Endothelial cell of umbilical vein (primary cell): Measurements from ENCODE around the gene MTG1. TPM values are rescaled to one million over a fixed set of nuclear protein-coding genes. Genes with fewer than 3 reads are reported as not detected.

Experiments used
- BruUV-seq: library from RNA; stranded (reverse); fragments of 400-500 nt; replicated peaks from 2 replicates; lab custom pipeline; 2021; lab: Mats Ljungman, UMichigan
- CTCF ChIA-PET: fragments of 300-600, 350-600 bp; sonication (Branson Sonifier 250); formaldehyde crosslinking; loops from one replicate; lab custom pipeline; 2021; ENCODE audit warnings: antibody characterized with exemption, inconsistent platforms; lab: Charles Lee
- POLR2A ChIA-PET: fragments of 300-600, 350-600 bp; sonication (Branson Sonifier 250); formaldehyde crosslinking; loops from one replicate; lab custom pipeline; 2021; ENCODE audit warnings: antibody characterized with exemption, inconsistent platforms; lab: Charles Lee
- DNase-seq: peaks from one replicate; pipeline ENCODE4 v3.0.0-alpha.2; 2011; ENCODE audit warnings: low read depth, low spot score
- FAIRE-seq: peaks from 2 replicates; lab custom pipeline; 2011; peaks lifted over from hg19 to GRCh38; lab: Jason Lieb, UNC
- H2AFZ ChIP-seq: 2 replicates; pipeline ENCODE4 v1.6.0; 2012; ENCODE audit warnings: low read depth, low read length, control low read depth, inconsistent platforms
- H3K27ac ChIP-seq: 2 replicates; pipeline ENCODE4 v1.5.1; 2011; ENCODE audit warnings: low read depth, mild to moderate bottlenecking, control low read depth, low read length, moderate library complexity; ENCODE audit not compliant: insufficient read depth
- H3K27me3 ChIP-seq, 2 experiments: 2 replicates each; pipeline versions ENCODE4 v1.6.0 to v1.6.1; 2011; ENCODE audit warnings: low read length in 2 of 2, mixed read lengths in 1 of 2; ENCODE audit not compliant: control insufficient read depth in 2 of 2, insufficient read depth in 2 of 2
- H3K36me3 ChIP-seq, 2 experiments: 2 replicates in 1 of 2; 3 replicates in 1 of 2; pipeline ENCODE4 v1.5.1; 2011; ENCODE audit warnings: low read length in 2 of 2, mild to moderate bottlenecking in 1 of 2, moderate library complexity in 1 of 2; ENCODE audit not compliant: control insufficient read depth in 2 of 2, insufficient read depth in 2 of 2; ENCODE audit errors: extremely low read depth in 1 of 2
- H3K4me1 ChIP-seq: 3 replicates; pipeline ENCODE4 v1.5.1; 2011; ENCODE audit warnings: mild to moderate bottlenecking, low read length; ENCODE audit not compliant: control insufficient read depth, insufficient read depth; ENCODE audit errors: extremely low read depth
- H3K4me2 ChIP-seq: 2 replicates; pipeline ENCODE4 v1.6.1; 2011; ENCODE audit warnings: low read length, control low read depth, mixed read lengths; ENCODE audit not compliant: insufficient read depth
- H3K4me3 ChIP-seq, 3 experiments: fragments of 200-600 bp in 1 of 3; sonication (generic), shearing (Covaris generic) in 1 of 3; replicated peaks in 1 of 3; 2 replicates each; pipeline ENCODE4 v1.5.1; 2011 to 2016; ENCODE audit warnings: control low read depth in 3 of 3, low read length in 3 of 3, mild to moderate bottlenecking in 2 of 3, inconsistent platforms in 1 of 3, low read depth in 1 of 3, moderate library complexity in 1 of 3; ENCODE audit not compliant: insufficient read depth in 1 of 3
- H3K79me2 ChIP-seq: 2 replicates; pipeline ENCODE4 v1.6.0; 2012; ENCODE audit warnings: low read length, inconsistent platforms; ENCODE audit not compliant: control insufficient read depth, insufficient read depth
- H3K9ac ChIP-seq: replicated peaks from 2 replicates; pipeline ENCODE3; 2011; ENCODE audit warnings: low read length, control low read depth; ENCODE audit not compliant: insufficient read depth; ENCODE audit errors: extremely low read depth
- H3K9me1 ChIP-seq: replicated peaks from 3 replicates; pipeline ENCODE4 v1.6.0; 2011; ENCODE audit warnings: mild to moderate bottlenecking, low read length; ENCODE audit not compliant: control insufficient read depth, insufficient read depth; ENCODE audit errors: extremely low read depth
- H3K9me3 ChIP-seq: replicated peaks from 2 replicates; pipeline ENCODE4 v1.5.1; 2012; ENCODE audit warnings: low read length, inconsistent platforms; ENCODE audit not compliant: control insufficient read depth, insufficient read depth
- H4K20me1 ChIP-seq: replicated peaks from 2 replicates; pipeline ENCODE3; 2011; ENCODE audit warnings: mild to moderate bottlenecking, low read length; ENCODE audit not compliant: control insufficient read depth, insufficient read depth; ENCODE audit errors: extremely low read depth
- EZH2 ChIP-seq: IDR thresholded peaks from 2 replicates; pipeline ENCODE4 v1.6.1; 2012; ENCODE audit warnings: borderline replicate concordance, low read depth, mild to moderate bottlenecking, moderate library complexity, low read length, inconsistent platforms; ENCODE audit not compliant: severe bottlenecking
- FOS ChIP-seq: IDR thresholded peaks from 2 replicates; pipeline ENCODE4 v1.6.1; 2011; ENCODE audit warnings: mild to moderate bottlenecking, low read length, moderate library complexity, borderline replicate concordance; ENCODE audit not compliant: insufficient read depth
- GATA2 ChIP-seq: IDR thresholded peaks from 2 replicates; pipeline ENCODE4 v1.7.0; 2011; ENCODE audit warnings: low read depth, mild to moderate bottlenecking, moderate library complexity, mixed read lengths, low read length; ENCODE audit not compliant: insufficient read length, insufficient read depth
- JUN ChIP-seq: IDR thresholded peaks from 2 replicates; pipeline ENCODE4 v1.6.1; 2011; ENCODE audit warnings: borderline replicate concordance, low read depth; ENCODE audit not compliant: insufficient read length, insufficient read depth
- MAX ChIP-seq: IDR thresholded peaks from 2 replicates; pipeline ENCODE4 v1.6.1; 2011; ENCODE audit not compliant: insufficient read depth, insufficient read length
- MYC ChIP-seq: IDR thresholded peaks from one replicate; pipeline ENCODE4 v1.6.1; 2011; ENCODE audit warnings: mild to moderate bottlenecking, low read depth, low read length
- POLR2A ChIP-seq: IDR thresholded peaks from 2 replicates; pipeline ENCODE4 v1.6.1; 2012; ENCODE audit warnings: low read depth, mild to moderate bottlenecking, control low read depth, low read length
- POLR2AphosphoS5 ChIP-seq: IDR thresholded peaks from 2 replicates; pipeline ENCODE4 v1.6.1; 2012; ENCODE audit warnings: low read depth, mild to moderate bottlenecking, control low read depth, low read length, moderate library complexity; ENCODE audit not compliant: insufficient read depth
- dilution Hi-C: fragments of 300-500 bp; cut with MboI; formaldehyde crosslinking; loops from one replicate; pipeline ENCODE4 v1.15.0; 2019; ENCODE audit warnings: low sequenced_read_pairs; ENCODE audit not compliant: extremely low pct_ligation_motif_present
- intact Hi-C: fragments of 100-400 bp; cut with micrococcal nuclease; formaldehyde crosslinking; loops from one replicate; pipeline ENCODE4 v1.10.0; 2022
- polyA plus RNA-seq, 4 experiments: library from polyadenylated mRNA; depleted of rRNA in 3 of 4; stranded (reverse) in 3 of 4; unstranded in 1 of 4; fragments of >200 nt; gene quantifications; 2 replicates each; pipeline versions ENCODE4 v1.2.1 to v1.2.3, GENCODE V29; 2011 to 2012; ENCODE audit warnings: missing spikeins in 1 of 4
- total RNA-seq: library from RNA; stranded (reverse); gene quantifications from 2 replicates; pipeline ENCODE4 v1.2.3, GENCODE V29; 2021
- TF ChIP-seq, protein P1 (sequence below), 2 donors: IDR thresholded peaks; 1 replicate in 1 of 2; 2 replicates in 1 of 2; pipeline ENCODE4 v1.5.1; 2011; ENCODE audit warnings: low read length in 2 of 2, mild to moderate bottlenecking in 2 of 2, moderate library complexity in 2 of 2, control low read depth in 1 of 2, inconsistent platforms in 1 of 2, low read depth in 1 of 2; ENCODE audit not compliant: insufficient read depth in 1 of 2; ENCODE audit errors: extremely low read depth in 1 of 2

Gene MTG1
- total and polyA plus RNA-seq, 2 donors (not counting 3 experiments of a cell fraction or from before 2014, with no cell fraction given), result 66.5 to 91.6 TPM

DNA sequence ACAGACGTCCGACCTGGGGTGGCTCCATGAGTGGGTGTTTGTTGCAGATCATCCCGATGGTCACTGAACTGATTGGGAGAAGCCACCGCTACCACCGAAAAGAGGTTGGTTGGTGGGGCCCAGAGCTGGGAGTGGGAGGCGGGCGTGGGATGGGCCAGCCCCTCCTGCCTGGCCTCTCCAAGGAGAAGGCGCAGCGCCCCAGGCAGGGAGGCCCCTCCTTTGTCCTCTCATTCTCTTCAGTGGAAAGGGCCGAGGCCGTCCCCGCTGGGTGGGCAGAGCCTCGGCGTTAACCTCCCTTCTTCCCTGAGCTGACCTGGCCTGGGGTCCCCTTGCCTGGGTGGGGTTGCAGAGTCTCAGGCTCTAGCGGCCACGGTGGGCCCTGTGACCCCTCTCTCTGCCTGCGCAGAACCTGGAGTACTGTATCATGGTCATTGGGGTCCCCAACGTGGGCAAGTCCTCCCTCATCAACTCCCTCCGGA is 5.2 kb downstream of the MTG1 start:
- no peak for DNase-seq
- H3K4me2 ChIP-seq, result no peak overlapping the region
- ChIA-PET CTCF (no interaction called here), POLR2A (no interaction called here)
- no peaks in the 10 kb centered on the region for H3K9me3 ChIP-seq
- H3K4me1 ChIP-seq, result peaks cover 2% of the 10 kb centered on the region
- no peaks in the 10 kb centered on the region for H3K27me3 ChIP-seq
- H3K79me2 ChIP-seq, result peaks cover 37% of the 10 kb centered on the region
- intact Hi-C loops (no loop called here), dilution Hi-C loops (no loop called here)
- H2AFZ ChIP-seq, result no peak overlapping the region
- BruUV-seq, result no TSS peak
- H3K9me1 ChIP-seq, result no peaks in the 10 kb centered on the region
- no peak overlapping the region for H3K27ac ChIP-seq
- no peak for FAIRE-seq
- TF ChIP-seq GATA2 (no peak), MAX (no peak), EZH2 (no peak), POLR2A (no peak), FOS (no peak), POLR2AphosphoS5 (no peak), MYC (no peak), JUN (no peak)
- TF ChIP-seq, protein P1, sequence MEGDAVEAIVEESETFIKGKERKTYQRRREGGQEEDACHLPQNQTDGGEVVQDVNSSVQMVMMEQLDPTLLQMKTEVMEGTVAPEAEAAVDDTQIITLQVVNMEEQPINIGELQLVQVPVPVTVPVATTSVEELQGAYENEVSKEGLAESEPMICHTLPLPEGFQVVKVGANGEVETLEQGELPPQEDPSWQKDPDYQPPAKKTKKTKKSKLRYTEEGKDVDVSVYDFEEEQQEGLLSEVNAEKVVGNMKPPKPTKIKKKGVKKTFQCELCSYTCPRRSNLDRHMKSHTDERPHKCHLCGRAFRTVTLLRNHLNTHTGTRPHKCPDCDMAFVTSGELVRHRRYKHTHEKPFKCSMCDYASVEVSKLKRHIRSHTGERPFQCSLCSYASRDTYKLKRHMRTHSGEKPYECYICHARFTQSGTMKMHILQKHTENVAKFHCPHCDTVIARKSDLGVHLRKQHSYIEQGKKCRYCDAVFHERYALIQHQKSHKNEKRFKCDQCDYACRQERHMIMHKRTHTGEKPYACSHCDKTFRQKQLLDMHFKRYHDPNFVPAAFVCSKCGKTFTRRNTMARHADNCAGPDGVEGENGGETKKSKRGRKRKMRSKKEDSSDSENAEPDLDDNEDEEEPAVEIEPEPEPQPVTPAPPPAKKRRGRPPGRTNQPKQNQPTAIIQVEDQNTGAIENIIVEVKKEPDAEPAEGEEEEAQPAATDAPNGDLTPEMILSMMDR (IDR thresholded peaks at IDR 0.05; ENCODE audit: extremely low read depth in 1 of 2, insufficient read depth in 1 of 2, low read depth in 1 of 2, low read length in 2 of 2), result no peak
- H3K4me3 ChIP-seq, result no peak overlapping the region
- no peaks in the 10 kb centered on the region for H4K20me1 ChIP-seq
- H3K36me3 ChIP-seq, result peaks cover 16 to 32% of the 10 kb centered on the region in 2 experiments
- H3K9ac ChIP-seq, result no peak overlapping the region
